HG03439 (cell line): ENCODE measurements around the gene BAZ2B.
"Not testable (repeated sequence)": the region's sequence is repeated elsewhere in the genome, so short reads cannot be mapped to it uniquely, and the experiment has no call there.

Source experiments
- ATAC-seq: cut with Tn5 transposase; IDR thresholded peaks from one replicate; pipeline ENCODE4 v1.9.1; 2021; ENCODE audit warnings: mild to moderate bottlenecking, moderate library complexity; ENCODE audit not compliant: unreplicated experiment

BAZ2B gene

GRCh38 chr2:159361603-159362002 is 254.7 kb downstream of the BAZ2B start:
- ATAC-seq, result not testable (repeated sequence)

DNA sequence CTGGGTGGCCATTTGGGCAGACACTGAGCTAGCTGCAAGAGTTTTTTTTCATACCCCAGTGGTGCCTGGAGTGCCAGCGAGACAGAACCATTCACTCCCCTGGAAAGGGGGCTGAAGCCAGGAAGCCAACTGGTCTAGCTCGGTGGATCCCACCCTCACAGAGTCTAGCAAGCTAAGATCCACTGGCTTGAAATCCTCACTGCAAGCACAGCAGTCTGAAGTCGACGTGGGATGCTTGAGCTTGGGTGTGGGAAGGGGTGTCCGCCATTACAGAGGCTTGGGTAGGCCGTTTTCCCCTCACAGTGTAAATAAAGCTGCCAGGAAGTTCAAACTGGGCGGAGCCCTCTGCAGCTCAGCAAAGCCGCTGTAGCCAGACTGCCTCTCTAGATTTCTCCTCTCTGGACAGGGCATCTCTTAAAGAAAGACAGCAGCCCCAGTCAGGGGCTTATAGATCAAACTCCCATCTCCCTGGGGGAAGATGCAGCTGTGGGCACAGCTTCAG is 260.2 kb downstream of the BAZ2B start:
- ATAC-seq, result no peak

DNA sequence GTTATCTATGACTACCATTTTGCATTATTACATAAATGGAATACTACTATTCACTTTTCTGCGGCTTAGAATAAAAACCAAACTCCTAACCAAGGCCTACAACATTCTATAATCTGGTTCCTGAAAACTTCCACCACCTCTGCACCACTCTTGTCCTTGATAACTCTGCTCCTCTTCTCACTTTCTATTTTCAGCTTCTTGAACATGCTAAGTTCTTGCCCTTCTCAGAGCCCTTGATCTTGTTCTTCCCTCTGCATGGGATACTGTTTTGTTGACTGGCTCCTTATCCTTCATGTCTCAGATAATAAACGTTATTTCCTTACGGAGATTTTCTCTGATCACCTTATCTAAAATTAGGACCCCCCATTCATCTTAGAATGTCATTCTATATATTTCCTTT is 264.4 kb downstream of the BAZ2B start:
- ATAC-seq, result no peak

DNA sequence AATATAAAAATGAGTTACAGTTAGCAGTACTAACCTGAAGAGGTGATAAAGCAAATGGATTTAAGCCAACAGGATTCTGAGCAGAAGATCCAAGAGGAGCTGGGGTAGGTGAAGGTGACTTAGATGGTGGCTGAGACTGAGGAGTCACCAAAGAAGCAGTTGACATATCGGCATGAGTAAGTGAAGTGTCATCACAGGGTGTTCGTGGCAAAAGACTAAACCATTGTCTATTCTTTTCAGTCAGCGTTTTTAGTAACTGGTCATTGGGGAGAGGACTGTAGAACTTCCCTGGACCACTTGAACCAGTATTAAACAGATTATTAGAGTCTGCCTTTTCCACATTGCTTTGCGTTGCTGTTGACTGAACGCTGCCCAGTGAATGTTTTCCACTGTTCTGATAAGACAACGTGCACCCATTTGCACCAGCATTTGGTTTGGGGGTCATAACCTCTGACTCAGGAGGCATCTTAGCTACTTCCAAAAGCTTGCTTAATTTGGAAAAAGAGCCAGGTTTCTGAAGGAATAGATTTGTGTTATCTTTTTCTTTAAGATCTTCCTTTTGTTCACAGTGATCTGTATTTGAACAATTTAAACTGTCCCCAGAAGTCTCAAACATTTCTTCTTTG is 266.6 kb downstream of the BAZ2B start:
- ATAC-seq, result no peak

- no peak for ATAC-seq
These were observed 289.6 kb downstream of the BAZ2B start for GRCh38 chr2:159326569-159327255.

DNA sequence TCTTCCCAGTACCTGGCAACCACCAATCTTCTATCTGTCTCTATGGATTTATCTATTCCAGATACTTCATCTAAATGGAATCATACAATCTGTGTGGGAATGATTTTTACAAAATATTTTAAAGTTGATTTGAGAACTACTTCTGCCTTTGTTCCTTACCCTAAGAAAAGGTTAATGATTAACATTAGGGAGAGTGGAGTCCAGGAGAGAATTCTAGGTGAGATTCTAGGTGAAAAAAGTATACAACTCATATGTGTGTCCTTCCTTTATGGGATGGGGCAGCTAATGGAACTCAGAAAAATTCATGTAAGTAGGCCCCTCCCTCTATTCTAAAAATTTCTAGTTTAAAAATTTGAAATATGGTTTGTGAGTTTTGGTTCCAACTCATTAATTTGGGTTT is 293.9 kb downstream of the BAZ2B start:
- ATAC-seq, result no peak

DNA sequence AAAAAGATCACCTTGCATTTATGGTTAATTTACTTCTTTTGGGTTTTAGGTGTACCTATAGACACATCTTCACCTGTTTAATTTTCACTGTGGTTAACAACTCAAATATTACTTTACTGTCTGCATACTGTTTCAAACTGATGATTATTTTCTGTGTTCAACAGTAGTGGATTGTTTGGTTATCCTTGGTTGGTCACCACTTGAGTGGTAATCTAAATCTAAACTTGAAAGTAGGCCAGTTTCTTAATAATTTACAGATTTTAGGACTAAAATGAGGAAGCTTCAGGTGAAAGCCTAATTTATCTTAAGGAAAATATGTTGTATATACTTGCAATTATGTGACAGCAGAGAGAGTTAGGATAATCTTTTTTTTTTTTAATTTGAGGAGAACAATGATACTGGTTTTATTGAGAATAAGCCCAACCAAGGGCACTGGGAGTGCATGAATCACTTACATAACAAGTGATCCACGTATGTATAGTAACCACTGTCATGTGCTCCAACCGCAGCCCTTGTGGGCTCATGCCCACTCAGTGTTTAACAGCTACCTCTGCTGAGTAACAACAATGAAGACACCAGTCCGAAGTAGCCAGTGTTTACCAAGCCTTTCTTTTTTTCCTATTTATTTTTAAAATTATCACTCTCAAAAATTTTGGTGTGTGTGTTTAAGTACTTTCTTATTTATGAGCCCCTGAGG is 298.8 kb downstream of the BAZ2B start:
- no peak for ATAC-seq

GRCh38 chr2:159307942-159308341 is 308.4 kb downstream of the BAZ2B start:
- no peak for ATAC-seq

- ATAC-seq, result no peak
These were observed 315.8 kb downstream of the BAZ2B start for GRCh38 chr2:159300586-159300985.

GRCh38 chr2:159298967-159299366 is 317.4 kb downstream of the BAZ2B start:
- ATAC-seq, result no peak

GRCh38 chr2:159297042-159297707 is 319.2 kb downstream of the BAZ2B start:
- ATAC-seq, result no peak

- no peak for ATAC-seq
These were observed 324.2 kb downstream of the BAZ2B start for GRCh38 chr2:159292157-159292556.

DNA sequence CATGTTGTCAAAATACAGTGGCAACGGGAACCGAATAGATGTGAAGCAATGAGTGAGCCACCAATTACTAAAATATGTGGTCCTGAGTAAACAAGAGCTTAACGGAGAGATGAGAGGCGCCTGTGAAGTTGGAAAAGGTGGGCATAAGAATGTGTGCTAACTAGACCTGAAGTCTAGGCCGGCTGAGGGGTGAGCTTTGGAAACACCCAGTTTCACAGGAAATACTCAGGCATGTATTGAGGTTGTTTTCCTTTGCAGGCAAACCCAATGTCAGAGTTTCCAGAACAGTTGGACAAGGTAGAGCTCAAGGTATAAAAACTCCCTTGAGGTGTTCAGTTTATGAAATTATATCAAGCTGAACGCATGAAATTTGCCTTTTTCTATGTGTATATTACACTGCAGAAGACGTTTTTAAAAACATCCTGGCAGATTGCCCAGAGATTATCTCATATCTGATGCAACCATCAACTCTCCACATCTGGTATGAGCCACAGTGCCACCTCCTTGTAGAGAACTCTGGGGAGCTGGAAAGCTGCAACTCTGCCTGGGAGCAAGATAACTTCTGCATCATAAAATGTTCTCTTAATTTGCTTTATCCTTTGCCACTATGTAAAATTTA is 325.9 kb downstream of the BAZ2B start:
- no peak for ATAC-seq

DNA sequence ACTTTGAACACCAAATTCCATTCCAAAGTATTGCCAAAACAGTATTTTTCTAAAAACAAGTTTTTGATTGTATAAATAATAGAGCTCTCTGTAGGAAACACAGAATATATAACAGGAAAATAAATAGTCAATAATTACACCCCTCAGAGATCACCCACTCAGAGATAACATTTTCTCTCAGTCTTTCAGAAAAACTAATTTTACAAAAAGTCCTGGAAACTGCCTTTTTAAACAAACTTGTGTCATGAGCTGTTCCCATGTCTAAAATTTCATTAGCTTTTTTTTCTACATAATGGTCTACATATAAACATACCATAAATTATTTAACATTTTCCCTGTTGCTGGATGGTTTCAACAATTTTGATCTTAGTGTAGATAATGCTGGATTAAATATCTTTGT is 328.6 kb downstream of the BAZ2B start:
- ATAC-seq, result no peak

DNA sequence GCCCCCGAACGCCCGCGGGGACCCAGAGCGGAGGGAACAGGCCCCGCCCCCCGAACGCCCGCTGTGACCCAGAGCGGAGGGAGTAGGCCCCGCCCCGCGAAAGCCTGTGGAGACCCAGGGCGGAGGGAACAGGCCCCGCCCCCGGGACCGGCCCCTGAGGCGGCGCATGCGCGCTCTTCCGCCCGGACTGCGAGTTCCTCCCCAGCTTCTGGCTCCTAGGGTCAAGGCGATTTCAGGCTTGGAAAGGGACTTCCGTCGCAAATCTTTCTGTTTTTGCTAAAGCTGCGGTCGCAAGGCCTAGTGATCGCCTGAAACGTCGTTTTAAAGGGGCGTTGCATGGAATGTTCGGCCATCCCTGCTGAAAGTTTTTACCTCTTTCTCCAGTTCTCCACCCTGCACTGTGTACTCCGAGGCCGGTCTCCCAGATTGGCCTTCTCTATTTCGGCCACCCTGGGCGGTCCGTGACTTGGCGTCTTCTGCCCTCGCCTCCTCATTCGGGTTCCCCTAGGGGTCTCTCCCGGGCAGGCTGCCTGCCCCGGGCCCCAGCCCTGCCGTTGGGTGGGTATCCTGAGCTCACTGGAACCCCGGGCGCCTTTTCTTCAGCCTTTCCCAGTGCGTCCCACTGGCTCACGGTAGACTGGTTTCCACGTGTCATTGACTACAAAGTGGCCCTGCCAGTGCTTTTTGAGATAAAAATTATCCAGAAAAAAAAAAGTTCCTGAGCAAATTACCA is 329.5 kb downstream of the BAZ2B start:
- peak; percentile 91 for ATAC-seq

- ATAC-seq, result peak; percentile 7
These were observed 330.2 kb downstream of the BAZ2B start, which contains the start of gene WDSUB1 for GRCh38 chr2:159285929-159286708. Gene WDSUB1, minus strand, starts transcription at chr2:159286703. Its CDS starts 3,634 bp downstream, at chr2:159283069.

DNA sequence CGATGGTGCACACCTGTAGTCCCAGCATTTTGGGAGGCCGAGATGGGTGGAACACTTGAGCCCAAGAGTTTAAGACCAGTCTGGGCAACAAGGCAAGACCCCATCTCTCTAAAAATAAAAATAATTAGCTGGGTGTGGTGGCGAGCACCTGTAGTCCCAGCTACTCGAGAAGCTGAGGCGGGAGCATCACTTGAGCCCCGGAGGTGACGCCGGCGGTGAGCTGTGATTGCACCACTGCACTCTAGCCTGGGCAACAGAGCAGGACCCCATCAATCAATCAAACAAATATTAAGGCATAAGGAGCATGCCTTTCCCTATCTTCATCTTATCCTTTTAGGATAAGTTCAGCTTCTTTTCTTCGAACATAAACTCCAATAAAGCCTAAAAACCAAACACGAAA is 330.9 kb downstream of the BAZ2B start:
- no peak for ATAC-seq

GRCh38 chr2:159283529-159283928 is 332.8 kb downstream of the BAZ2B start:
- ATAC-seq, result no peak

GRCh38 chr2:159281002-159281401 is 335.3 kb downstream of the BAZ2B start:
- no peak for ATAC-seq
